ENCODE data around the gene CRIM1.

- no peak for TF ChIP-seq EZH2 (optimal IDR thresholded peaks at IDR 0.05; ENCODE audit: low read depth, low read length)
- no peak for TF ChIP-seq CTCF (IDR thresholded peaks at IDR 0.05; ENCODE audit: low read length)
- TF ChIP-seq EZH2phosphoT487 (IDR thresholded peaks at IDR 0.05; ENCODE audit: low read length): no peak
Observed at GRCh38 chr2:36561237-36561944, 205.8 kb downstream of the CRIM1 start.
